ENCODE measurements around the gene TPM3. TPM values are rescaled to one million over a fixed set of nuclear protein-coding genes. Genes with fewer than 3 reads are reported as not detected.

Gene TPM3
- total RNA-seq: 812 and 978 TPM in 2 replicates

GRCh38 chr1:154191990-154192461 lies at the start of gene TPM3:
TPM3 (minus strand) TSS chr1:154192100; CDS start chr1:154192018, 82 bp downstream.

GRCh38 chr1:154220071-154220969 lies 28.4 kb upstream of the TPM3 start, which contains the start of gene UBAP2L:
UBAP2L (plus strand) TSS chr1:154220955; CDS start chr1:154225124, 4,169 bp downstream.

GRCh38 chr1:154206196-154206595 lies 14.3 kb upstream of the TPM3 start, which contains the start of gene CFAP141:
CFAP141 (minus strand) TSS chr1:154206333; CDS start chr1:154206307, 26 bp downstream.

GRCh38 chr1:154154534-154155191 lies 37.2 kb downstream of the TPM3 start, which contains the start of gene NUP210L:
NUP210L (minus strand) TSS chr1:154155073.

Other genes with a start within 250 kb of the TPM3 start
- gene DENND4B, start 245.4 kb downstream of the TPM3 start, total RNA-seq: 11.0 and 20.4 TPM in 2 replicates
- gene CRTC2, start 233.5 kb downstream of the TPM3 start, total RNA-seq: 3.6 and 5.8 TPM in 2 replicates
- 75.8 and 90.5 TPM in 2 replicates for gene SLC39A1, start 228.6 kb downstream of the TPM3 start, total RNA-seq
- gene CREB3L4, start 224.2 kb downstream of the TPM3 start, total RNA-seq: 5.9 and 6.2 TPM in 2 replicates
- gene JTB, start 214.4 kb downstream of the TPM3 start, total RNA-seq: 87.4 and 92.9 TPM in 2 replicates
- gene RAB13, start 205.8 kb downstream of the TPM3 start, total RNA-seq: 52.6 and 58.5 TPM in 2 replicates
- 1,400 and 1,678 TPM in 2 replicates for gene RPS27, start 201.3 kb downstream of the TPM3 start, total RNA-seq
- gene NUP210L, start 37.0 kb downstream of the TPM3 start, total RNA-seq: 0.09 TPM in 2 replicates
- gene CFAP141, start 14.2 kb upstream of the TPM3 start, total RNA-seq: not detected in 2 replicates
- 57.1 and 63.2 TPM in 2 replicates for gene UBAP2L, start 28.9 kb upstream of the TPM3 start, total RNA-seq
- 87.4 and 90.5 TPM in 2 replicates for gene HAX1, start 80.5 kb upstream of the TPM3 start, total RNA-seq
- not detected in 2 replicates for gene AQP10, start 129.0 kb upstream of the TPM3 start, total RNA-seq
- gene ATP8B2, start 133.4 kb upstream of the TPM3 start, total RNA-seq: 66.4 and 66.5 TPM in 2 replicates
- 2.9 and 3.1 TPM in 2 replicates for gene IL6R, start 213.2 kb upstream of the TPM3 start, total RNA-seq

All from endothelial cell of coronary artery (primary cell).